ENCODE results near the gene MYO9B.

Gene MYO9B

DNA sequence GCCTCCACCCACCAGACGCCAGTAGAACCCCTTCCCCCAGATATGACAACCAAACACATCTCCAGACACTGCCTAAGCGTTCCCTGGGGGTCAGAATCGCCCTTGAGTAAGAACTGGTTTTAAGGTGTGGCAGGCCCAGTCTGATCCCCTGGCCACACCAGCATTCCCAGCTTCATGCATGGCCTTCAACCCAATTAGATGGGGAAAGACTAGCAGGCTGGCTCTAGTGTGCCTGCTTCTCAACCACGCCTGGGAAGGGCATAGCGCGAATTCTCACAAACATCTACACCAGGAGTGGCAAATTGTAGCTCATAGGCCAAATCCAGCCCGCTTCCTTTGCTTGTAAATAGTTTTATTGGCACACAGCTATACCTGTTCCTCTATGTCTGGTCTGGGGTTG is 13.9 kb upstream of the MYO9B start:
- DNase-seq (ENCODE audit: low read depth in 2 of 3, low spot score in 2 of 3), result no peak

DNA sequence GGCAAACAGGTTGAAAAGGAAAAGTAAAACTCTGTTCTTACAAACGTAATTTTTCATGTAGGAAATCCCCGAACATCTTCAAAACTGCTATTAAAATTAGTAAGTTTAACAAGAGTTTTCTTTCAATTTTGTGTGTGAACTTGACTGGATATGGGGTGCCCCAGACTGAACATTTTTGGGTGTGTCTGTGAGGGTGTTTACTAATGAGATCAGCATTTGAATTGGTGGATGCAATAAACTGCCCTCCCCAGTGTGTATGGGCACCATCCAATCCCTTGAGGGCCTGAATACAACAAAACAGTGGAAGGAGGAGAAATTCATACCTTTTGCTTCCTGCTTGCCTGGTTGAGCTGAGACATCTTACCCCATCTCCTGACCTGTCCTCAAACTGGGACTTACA is 12.1 kb upstream of the MYO9B start:
- DNase-seq (ENCODE audit: low read depth in 2 of 3, low spot score in 2 of 3), result no peak

DNA sequence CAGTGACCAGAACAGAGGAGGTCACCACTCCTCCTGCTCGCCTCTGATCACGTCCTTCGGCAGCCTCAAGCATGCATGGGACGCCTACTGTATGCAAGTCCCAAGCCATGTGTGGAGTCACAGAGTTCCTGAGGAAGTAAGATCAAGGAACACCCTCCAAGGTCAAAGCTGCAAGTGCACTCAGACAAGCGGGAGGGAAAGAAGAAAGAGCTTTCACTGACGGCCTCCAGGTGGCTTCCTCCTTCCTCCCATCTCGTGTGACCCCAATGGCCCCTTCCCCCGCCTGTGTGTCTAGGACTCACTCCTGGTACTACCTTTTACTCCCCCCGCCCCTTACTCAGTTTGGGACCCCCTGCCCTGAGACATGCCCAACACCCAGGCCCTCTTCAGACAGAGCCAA is 6.4 kb upstream of the MYO9B start:
- no peak for DNase-seq (ENCODE audit: low read depth in 2 of 3, low spot score in 2 of 3)

DNA sequence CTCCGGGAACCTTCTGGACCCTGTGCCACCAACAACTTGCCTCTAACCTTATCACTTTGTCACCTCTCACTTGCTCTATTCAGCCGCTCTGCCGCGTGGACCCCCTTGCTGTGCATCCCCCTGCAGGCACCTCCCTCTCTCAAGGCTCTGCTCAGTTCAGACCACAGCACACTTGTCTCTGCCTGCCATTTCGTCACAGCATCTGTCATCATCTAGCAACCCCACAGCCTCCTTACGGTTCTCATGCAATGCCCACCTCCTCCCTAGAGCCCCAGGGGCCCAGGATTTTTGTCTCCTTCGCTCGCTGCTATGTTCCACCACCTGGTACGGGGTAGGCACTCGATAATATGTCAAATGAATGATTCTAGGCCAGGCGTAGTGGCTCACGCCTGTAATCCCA is 5.2 kb upstream of the MYO9B start:
- no peak for DNase-seq (ENCODE audit: low read depth in 2 of 3, low spot score in 2 of 3)

DNA sequence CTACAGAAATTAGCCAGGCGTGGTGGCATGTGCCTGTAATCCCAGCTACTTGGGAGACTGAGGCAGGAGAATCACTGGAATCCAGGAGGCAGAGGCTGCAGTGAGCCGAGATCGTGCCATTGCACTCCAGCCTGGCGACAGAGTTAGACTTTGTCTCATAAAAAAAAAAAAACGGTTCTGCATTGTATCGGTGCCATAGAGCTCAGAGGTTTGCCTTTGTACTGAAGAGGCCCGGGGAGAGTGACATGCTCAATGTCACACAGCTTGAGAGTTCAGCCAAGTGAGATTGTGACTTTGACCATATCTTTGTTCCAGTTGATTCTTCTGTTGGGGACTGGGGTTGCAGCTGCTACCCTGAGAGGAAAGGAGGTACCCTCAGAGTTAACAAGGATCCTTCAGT is 4.7 kb upstream of the MYO9B start:
- DNase-seq (ENCODE audit: low read depth in 2 of 3, low spot score in 2 of 3), result no peak

DNA sequence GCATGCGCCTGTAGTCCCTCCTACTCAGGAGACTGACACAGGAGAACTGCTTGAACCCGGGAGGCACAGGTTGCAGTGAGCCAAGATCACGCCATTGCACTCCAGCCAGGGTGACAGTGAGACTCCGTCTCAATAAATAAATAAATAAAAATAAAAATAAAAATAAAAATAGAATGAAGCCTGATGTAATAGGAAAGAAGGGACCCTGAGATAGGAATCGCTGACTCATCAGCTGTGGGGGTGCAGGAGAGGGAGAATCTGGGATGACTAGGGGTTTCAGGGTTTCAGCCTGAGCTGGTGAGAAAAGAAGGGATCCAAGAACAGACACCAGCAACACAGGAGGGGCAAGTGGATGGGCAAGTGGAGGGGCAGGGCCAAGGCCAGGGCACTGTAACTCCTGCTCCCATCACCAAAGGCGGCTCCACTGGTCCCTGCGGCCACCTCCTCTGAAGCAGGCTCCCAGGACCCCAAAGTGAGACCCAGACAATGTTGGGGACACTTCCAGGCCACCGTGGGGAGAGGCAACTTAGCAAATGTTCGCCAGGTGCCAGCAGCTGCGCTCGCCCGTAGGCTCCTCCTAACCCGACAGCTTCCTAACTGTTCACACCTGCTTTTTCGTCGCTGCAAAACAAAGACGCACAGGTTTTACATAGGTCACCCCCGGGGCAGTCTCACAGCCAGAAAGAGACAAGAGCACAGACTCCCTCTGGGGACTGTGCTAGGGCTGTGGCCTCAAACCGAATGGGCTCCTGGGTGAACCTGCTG is 1.5 kb upstream of the MYO9B start:
- no peak for DNase-seq (ENCODE audit: low read depth in 2 of 3, low spot score in 2 of 3)

DNA sequence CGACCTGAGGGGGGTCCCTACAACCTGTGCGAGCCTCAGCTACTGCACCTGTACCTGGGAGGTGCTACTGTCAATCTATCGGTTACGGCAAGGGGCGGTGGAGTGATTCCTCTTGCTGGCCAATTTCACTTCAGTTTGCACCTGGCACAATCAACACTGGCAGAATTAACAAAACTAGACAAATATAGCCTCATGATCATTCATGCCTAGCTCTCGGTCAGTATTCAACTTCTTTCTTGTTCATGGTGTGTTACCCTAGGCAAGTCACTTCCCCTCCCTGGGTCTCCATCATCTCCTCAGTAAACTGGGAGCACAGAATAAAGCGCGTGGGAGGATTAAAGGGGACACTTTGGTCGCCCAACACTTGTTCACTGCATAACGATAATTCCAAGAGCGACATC is 943 bp upstream of the MYO9B start:
- DNase-seq (ENCODE audit: low read depth in 2 of 3, low spot score in 2 of 3), result no peak

DNA sequence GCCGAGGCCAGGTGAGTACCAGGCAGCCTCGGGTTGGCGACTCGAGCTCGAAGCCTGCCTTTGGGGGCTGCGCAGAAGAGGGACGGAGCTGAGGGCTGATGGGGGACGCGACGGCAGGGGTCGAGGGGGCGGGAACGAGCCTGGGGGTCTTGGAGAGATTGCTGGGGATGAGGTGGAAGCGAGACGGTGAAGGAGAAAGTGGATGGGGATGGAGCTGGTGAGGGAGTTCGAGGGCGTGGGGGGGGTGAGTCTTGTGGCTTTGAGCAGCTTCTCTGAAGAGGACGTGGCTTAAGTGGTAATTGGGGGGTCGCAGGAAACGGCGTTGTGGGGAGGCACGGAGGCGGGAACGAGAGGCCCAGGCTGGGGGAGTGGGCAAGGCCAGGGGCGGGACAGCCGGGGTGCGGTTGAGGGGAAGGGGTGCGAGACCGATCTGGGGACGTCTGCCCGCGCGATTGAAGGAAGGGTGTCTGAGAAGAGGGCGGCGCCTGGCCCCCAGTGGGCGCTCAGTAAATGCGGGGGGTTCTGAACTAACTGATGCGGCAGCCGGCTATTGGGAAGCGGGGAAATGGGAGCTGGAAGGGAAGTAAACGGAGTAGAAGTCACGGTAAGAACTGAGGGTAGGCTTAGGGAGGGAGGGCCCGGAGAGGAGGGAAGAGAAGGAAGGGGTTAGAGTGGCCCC is 426 bp downstream of the MYO9B start:
- DNase-seq (ENCODE audit: low read depth in 2 of 3, low spot score in 2 of 3), result peak in 1 of 3 experiments; percentile 30

DNA sequence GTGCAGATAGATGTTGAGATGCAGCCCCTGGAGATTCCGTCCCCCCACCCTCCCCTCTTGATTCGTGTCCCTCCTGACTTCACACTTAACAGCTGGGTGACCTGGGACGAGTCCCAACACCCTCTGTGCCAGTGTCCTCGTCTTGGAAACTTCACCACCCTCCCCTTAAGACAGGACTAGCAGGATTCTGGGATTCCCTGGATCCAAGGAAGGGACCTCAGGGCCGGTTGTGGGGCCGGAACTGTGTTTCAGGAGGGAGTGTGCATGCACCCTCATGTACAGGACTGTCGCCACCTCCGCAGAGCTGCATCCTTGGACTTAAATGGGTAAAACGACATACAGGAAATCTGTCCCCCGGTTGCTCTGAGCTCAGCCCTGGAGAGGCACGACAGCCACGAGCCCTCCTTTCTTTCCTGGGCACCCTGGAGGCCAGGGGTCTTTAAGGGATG is 990 bp downstream of the MYO9B start:
- DNase-seq (ENCODE audit: low read depth in 2 of 3, low spot score in 2 of 3), result no peak

DNA sequence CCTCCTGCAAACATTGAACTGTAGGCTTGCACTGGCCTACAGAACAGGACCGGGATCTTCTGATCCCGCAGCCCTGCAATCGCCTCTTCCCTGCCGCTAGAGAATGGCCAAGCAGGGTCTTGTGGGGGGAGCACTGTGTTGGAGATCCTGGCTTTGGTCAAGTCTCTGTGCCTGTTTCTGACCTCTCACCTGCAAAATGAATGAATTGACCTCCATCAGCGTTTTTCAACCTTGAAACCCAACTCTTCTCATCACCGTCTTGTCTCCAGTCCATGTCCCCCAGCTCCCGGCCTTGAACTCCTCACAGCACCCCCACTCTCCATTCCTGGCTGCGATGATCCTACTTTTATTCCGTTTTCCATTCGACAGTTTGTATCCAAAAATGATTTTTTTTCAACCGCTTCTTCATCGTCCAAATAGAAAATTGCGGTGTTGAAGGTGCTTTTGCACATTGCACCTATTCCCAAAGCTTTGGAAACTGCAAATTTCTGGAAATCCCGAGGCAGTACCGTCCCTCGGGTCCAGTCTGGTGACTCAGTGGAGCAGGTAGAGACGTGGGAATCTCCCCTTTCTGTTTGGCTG is 2.0 kb downstream of the MYO9B start:
- no peak for DNase-seq (ENCODE audit: low read depth in 2 of 3, low spot score in 2 of 3)

DNA sequence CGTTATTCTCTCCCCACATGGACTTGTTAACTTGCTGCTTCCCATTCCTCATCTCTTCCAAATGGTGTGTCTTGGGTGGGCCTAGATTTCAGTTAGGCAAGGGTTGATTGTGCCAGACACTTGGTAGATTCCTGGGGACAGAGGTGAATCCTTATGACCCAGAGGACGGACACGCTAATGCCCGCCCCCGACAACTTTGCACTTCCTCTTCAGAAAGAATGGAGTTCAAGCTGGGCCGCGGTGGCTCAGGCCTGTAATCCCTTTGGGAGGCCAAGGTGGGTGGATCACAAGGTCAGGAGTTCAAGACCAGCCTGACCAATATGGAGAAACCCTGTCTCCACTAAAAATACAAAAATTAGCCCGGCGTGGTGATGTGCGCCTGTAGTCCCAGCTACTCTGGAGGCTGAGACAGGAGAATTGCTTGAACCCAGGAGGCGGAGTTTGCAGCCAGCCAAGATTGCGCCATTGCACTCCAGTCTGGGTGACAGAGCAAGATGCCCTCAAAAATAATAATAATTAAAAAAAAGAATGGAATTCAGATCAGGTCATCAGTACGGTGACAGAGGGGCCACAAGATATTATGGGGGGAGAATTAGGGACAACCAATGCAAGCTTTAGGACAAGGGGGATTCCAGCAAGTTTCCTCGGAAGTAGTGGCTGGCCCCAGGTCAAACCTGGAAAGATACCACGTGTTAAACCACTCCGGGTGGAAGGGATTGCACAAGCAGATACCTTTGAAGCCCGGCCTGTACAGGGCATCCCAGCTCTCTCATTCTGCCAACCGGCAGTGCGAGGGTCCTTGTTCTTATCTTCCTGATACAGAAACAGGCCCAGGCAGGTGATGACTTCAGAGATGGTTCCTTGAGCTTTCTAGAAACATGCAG is 2.7 kb downstream of the MYO9B start:
- no peak for DNase-seq (ENCODE audit: low read depth in 2 of 3, low spot score in 2 of 3)

DNA sequence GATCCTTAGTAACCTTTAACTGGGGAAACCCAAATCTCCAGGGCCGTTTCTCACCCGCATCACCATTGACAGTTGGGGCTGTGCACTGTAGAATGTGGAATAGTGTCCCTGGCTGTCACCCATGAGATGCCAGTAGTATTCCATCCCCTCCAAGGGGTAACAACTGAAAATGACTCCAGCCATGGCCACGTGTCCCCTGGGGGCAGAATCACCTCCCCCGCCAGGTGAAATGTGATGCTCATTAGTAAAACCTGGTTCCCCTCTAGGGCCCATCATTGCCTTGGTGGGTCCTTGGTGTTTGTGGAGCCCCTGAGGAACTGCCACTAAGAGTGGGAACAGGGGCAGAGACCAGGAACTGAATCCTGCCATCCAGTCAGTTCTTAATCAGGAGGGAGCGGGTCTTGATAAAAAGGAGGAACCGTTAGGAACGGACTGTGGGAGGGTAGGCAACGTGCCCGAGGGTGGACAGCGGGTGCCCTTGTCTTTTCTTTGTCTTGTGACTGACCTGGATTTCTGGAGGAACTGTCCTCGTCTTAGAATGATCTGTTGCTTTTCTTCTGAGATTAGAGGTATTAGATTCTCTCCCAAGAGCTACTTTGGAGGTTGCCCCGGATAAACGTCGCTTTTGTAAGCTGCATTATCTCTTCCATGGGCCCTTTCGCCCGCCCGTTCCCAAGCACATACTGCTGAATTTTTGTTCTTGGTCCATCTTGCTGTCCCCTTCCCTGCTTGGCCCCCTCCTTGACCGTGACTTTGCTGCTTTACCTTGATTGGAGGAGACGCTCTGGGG is 3.5 kb downstream of the MYO9B start:
- no peak for DNase-seq (ENCODE audit: low read depth in 2 of 3, low spot score in 2 of 3)

DNA sequence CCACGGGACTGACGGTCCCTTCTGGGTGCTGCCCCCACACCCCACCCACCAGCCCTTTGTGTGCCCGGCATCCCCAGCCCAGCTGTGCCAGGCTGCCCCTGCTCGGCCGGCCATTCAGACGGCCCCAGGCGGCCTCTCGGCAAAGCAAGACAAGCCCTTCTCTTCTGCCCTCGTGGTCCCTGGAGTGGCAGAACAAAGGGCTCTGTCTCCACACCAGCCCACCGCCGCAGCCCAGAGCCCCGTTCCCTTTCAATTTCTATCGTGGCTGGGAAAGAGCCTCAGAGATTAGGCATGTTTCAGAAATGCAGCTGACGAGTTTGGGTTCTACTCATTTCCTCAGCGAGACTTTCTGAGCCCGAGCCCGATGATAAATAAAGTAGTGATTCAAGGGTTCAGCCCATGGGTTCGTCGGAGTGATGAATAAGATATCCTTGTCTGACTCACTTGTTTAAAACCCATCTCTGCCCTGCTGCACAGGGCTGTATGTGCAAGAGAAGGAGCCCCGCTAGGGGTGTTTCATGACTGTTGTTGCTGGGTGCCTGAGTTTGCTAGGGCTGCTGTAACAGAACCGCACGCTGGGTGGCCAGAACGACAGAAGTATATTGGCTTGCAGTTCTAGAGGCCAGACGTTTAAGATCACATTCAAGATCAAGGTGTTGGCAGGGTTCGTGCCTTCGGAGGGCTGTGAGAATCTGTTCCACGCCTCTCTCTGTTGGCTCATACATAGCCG is 4.3 kb downstream of the MYO9B start:
- peak in 2 of 3 experiments; percentile 49 to 65 for DNase-seq (ENCODE audit: low read depth in 2 of 3, low spot score in 2 of 3)

DNA sequence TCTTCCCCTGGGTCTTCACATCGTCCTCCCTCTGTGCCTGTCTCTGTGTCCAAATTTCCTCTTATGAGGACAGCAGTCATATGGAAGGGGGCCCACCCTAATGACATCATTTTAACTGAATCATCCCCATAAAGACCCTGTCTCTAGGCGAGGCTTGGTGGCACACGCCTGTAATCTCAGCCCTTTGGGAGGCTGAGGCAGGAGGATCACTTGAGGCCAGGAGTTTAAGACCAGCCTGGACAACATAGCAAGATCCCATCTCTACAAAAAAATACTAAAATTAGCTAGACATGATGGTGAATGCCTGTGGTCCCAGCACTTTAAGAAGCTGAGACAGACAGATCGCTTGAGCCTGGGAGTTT is 4.8 kb downstream of the MYO9B start:
- no peak for DNase-seq (ENCODE audit: low read depth in 2 of 3, low spot score in 2 of 3)

DNA sequence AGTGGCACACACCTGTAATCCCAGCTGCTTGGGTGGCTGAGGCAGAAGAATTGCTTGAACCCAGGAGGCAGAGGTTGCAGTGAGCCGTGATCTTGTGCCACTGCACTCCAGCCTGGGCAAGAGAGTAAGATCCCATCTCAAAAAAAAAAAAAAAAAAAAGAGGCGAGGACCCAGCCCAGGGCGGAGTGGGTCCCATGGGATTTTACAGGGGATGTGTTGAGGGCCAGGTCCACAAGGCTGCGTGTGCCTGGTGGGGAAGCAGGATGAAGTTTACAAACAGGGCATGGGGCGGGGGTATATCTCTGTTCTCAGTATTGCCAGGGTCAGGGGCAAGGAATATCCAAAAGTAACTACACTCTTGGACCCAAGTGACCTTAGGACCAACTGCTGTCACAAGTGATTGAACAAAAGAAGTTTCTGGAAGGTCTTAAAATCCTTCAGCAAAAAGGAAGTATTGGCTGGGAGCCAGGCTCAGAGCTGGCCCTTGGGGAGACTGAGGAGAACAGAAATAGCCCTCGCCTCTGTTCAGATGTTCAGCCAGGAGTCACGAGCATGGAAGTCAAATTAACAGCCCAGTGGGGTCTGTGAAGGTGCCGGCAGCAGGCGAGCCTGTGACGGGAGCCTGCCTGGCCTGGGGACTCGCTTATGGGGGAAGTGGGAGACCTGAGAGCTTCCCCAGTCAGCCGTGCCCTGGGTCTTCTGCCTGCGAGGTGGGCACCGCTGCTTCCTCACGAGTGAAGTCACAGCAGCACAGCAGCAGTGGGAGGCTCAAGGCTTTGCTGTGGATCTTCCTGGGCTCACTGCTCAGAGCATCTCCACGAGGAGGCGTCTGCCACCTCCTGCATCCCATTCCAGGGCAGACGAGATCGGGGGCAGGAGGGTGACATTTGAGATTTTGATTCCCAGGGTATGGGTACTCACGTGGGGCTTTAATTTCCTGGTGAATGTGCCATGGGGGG is 6.4 kb downstream of the MYO9B start:
- no peak for DNase-seq (ENCODE audit: low read depth in 2 of 3, low spot score in 2 of 3)

DNA sequence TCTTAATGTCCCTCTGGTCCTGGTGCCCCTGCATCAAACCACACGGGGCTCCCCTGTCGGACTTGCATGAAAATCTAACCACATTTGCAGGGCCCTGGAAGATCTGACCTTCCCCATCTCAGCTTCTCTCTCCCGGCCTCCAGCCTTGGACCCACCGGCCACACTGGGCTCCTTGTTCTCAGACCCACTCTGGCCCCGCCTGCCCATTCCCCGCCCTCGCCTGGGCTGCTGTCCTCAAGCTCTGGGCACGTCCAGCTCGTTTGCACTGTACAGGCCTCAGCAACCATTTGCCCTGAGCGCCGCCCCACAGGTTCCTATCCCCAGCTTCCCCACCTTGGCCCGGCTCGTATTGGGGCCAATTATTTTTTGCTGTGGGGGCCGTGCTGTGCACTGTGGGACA is 10.5 kb downstream of the MYO9B start:
- no peak for DNase-seq (ENCODE audit: low read depth in 2 of 3, low spot score in 2 of 3)

DNA sequence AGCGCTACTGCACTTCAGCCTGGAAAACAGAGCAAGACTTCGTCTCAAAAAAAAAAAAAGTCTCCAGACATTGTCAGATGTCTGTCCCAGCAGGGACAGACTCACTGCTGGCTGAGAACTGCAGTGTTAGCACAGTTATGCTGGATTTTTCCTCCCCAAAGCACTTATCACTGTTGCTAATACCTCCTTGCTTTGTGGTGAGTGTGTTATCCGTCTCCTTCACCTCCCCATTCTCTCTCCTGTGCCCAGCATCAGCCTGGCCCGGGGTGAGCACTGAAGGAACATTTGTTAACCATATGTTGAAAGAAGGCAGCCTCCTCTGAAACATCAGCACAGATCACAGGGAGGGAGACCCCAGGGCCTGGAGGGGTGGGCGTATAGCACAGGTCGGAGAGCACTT is 11.3 kb downstream of the MYO9B start:
- no peak for DNase-seq (ENCODE audit: low read depth in 2 of 3, low spot score in 2 of 3)

DNA sequence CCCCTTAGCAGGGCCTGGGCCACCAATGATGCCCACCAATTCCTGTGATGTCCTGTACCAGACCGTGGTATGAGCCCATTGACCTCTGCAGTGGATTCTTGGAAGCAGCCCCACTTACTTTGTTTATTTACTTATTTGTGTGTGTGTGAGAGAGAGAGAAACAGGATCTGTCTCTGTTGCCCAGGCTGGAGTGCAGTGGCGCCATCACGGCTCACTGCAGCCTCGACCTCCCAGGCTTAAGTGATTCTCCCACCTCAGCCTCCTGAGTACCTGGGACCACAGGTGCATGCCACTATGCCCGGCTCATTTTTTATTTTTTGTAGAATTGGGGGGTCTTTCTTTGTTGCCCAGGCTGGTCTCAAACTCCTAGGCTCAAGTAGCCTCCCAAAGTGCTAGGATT is 13.0 kb downstream of the MYO9B start:
- DNase-seq (ENCODE audit: low read depth in 2 of 3, low spot score in 2 of 3), result no peak

DNA sequence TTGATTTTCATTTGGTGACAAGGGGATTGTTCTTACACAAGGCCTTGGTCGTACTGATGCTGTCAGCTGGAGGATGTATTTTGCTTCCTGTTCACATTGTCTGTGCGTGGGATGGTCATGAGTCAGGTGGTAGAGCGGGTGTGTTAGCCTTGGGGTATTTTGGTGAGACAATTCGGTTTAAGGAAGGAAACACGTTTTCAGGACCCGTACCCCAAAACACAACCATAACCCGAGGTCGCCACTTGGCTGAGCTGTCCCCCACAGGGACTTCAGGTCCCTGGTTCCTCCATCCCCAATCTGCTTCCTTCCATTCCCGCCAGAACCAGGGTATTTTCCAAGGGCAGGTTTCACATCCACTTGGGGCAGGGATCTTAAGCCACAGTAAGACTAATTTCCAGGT is 15.0 kb downstream of the MYO9B start:
- DNase-seq (ENCODE audit: low read depth in 2 of 3, low spot score in 2 of 3), result no peak
